ENCODE data around the gene CHPF.

Gene CHPF

DNA sequence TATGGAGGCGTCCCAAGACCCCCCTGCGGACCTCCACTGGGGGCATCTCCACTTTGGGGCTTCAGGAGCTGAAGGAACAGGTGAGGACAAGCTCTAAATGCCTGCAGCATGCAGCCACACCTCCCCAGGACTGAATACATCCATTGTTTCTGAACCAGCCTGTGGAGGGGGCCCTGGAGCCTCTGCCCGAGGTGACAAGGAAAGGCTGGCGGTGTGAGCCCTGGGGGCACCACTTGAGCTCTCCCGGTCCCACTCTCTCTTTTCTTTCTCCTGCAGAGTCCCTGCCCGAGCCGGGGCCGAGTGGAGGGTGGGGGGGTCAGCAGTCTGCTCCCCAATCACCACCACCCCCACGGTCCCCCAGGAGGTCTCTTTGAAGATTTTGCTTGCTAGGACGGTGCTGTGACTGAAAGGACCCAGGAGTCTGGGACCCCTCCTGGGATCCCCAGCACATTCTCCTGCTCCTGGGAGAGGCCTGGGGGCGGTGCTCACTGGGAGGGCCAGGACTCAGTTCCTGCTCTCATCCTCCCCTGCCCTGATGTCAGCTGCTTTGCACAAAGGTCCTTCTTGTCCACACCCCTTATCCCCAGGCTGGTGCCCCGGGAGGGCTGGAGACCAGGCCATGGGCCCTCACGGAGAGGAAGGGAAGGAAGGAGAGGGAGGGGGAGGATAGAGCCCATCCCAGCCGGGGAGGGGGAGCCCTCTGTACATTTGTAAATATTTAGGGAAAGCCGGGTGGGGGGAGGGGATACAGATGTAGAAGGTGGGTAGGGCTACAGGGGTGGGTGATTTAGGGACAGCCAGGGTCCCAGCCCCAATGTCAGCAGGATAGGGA is 5.7 kb downstream of the CHPF start:
- no peak for DNase-seq (ENCODE audit: extremely low spot score, insufficient read length, low read depth)
- no peak for FAIRE-seq

GRCh38 chr2:219536967-219537366 is 6.6 kb downstream of the CHPF start:
- DNase-seq (ENCODE audit: extremely low spot score, insufficient read length, low read depth) (no peak), FAIRE-seq (no peak)

DNA sequence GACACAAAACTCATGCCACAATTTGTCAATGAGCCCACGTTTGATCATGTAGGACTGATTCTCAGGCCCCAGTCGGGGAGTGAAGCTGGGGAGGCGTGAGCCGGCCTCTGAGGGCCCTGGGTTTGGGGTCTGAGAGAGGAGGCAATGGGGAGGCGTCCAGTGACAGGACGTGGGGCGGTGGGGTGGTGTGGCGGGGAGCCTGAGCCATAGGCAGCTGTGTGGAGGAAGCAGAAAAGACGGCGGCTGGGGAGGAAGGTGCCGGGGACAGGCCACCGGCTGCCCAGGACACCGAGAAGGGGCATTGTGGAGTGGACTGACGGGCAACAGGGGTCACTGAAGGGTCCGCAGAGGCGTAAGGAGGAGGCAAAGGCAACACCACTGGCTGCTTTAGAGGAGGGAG is 7.2 kb downstream of the CHPF start:
- no peak for FAIRE-seq
- no peak for DNase-seq (ENCODE audit: extremely low spot score, insufficient read length, low read depth)

DNA sequence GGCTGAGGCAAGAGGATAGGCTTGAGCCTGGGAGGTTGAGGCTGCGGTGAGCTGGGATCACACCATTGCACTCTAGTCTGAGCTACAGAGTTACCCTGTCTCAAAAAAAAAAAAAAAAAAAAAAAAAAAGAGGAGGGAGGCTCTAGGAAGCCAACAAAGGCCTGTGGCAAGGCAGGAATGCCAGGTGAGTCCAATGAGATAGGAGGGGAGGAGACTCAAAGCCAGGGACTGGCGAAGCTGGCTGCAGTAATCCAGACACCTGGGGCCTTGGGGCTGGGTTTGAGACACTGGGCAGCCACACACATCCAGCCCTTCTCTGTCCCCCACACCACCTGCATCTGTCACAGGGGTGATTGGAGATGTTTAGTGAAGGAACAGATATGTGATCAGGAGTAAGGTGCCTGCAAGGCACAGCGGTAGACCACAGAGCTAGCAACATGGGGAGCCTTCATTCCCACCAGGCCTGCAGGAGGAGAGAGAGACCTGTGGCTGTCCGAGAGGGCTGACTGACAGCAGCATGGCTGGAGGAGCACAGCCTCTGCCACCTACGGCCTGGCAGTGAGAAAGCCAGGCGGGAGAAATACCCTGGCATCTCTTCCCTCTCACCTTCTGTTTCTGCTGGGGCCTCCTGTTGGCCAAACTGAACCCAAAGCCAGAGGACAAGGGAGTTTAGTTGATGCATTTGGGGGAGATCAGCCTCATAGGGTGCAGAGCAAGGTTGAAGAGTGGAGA is 9.5 kb downstream of the CHPF start:
- no peak for FAIRE-seq
- no peak for DNase-seq (ENCODE audit: extremely low spot score, insufficient read length, low read depth)

DNA sequence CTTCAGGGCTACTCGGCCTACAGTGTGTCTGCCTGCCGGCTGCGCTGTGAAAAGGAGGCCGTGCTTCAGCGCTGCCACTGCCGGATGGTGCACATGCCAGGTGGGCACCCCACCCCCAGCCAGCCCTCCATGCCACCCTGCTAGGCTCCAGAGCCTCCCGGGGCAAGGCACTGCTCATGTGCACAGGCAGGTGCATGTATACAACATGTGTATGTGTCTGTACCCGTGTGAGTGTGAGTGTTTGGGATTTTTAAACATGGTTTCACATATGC is 11.3 kb downstream of the CHPF start:
- FAIRE-seq: no peak

DNA sequence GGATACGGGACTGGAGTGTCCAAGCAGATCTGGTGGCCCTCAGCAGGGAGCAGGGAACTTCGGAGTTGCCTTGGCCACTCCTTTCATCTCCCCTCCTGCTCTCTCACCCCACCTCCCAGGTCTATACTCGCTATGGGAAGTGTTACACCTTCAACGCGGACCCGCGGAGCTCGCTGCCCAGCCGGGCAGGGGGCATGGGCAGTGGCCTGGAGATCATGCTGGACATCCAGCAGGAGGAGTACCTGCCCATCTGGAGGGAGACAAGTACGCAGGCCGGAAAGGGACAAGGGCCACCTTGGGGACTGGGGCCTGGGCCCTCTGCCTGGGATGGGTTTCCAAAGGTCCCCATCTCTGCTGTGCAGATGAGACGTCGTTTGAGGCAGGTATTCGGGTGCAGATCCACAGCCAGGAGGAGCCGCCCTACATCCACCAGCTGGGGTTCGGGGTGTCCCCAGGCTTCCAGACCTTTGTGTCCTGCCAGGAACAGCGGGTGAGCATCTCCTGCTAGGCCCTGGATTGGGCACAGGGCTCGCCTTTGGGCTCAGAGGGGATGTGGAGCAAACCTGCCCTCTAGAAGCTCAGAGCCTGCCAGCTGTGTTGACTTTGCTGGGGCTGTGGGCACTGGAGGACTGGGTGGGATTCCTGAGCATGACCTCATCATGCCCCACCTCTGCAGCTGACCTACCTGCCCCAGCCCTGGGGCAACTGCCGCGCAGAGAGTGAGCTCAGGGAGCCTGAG is 11.8 kb downstream of the CHPF start:
- no peak for DNase-seq (ENCODE audit: extremely low spot score, insufficient read length, low read depth)

More for the DNA sequence above, 11.3 kb downstream of the CHPF start:
- DNase-seq (ENCODE audit: extremely low spot score, insufficient read length, low read depth): no peak

DNA sequence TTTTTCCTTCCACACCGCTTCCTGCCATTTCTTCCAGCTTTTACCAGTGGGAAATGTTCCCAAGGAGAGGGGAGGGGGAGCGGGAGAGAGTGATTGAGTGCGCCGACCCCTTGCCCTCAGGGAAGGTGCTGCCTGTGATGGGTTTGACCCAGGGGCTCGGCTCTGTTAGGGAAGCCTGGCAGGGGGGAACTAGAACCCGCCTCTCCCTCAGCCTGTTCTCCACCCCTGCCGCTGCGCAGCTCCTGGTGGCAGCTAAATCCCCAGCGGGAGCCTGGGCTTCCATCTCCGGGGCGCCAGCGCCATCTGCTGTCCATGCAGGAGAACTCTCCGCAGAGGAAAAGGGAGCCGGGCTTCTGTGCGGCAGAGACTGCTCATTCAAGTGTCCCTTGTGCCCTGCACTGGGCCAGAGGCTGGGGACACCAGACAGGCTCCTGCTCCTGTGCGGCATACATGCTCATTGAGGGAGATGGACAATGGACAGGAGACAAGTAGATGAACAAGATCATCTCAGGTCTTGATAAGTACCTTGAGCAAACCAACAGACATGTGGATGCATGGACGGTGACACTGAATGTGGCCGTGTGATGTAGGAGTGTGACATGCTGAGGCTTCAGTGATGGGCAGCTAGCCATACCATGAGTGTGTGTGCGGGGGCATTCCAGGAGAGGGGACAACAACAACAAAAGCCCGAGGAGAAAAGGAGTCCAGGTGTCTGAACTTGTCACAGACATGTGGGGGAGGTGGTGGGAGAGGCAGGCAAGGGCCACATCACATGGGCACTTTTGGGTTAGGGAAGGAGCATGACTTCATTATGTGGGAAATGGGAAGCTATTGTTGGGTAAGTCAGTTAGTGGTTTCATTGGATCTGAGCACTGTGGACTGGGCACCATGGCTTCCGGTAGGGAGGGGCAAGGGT is 13.3 kb downstream of the CHPF start:
- peak; percentile 84 for DNase-seq (ENCODE audit: extremely low spot score, insufficient read length, low read depth)
- FAIRE-seq: peak; percentile 78

More for the DNA sequence above, 11.8 kb downstream of the CHPF start:
- FAIRE-seq: no peak

GRCh38 chr2:219527472-219527871 is 16.1 kb downstream of the CHPF start:
- DNase-seq (ENCODE audit: extremely low spot score, insufficient read length, low read depth): no peak
- FAIRE-seq: no peak

- DNase-seq (ENCODE audit: extremely low spot score, insufficient read length, low read depth) (no peak), FAIRE-seq (no peak)
Measured at GRCh38 chr2:219527076-219527394, 16.6 kb downstream of the CHPF start.

GRCh38 chr2:219526320-219527075 is 17.1 kb downstream of the CHPF start:
- DNase-seq (ENCODE audit: extremely low spot score, insufficient read length, low read depth): no peak
- no peak for FAIRE-seq

DNA sequence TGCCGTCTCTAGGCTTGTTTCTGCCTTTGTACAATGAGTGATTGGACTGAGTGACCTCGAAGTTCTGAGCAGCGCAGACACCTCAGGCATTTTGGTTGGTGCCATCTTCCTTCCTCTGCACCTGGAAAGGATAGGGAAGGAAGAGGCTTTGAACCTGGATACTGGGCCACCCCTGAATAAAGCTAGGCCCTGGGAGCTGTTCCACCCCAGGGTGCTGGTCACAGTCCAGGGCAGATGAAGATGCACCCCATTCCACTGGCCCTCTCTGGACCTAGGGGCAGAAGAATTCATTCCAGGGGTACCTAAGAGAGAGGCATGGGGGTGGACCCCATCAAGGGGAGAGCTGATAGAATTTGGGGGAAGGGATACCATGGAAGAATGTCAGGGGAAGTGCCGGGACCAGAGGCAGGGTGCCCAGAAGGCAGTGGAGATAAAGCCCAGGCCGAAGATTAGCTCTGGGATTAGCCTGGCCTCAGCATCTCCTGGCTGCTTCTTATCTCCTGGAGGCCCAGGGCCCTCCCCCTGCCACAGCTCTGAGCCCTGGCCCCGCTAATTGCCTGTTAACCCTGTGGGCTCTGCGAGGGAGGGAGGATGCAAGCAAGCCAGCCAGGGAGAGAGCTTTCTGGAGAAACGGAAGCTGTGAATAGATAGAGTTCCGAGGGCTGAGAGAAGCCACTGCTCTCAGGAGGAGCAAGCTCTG is 17.9 kb downstream of the CHPF start:
- DNase-seq (ENCODE audit: extremely low spot score, insufficient read length, low read depth) (no peak), FAIRE-seq (no peak)

GRCh38 chr2:219524817-219525216 is 18.8 kb downstream of the CHPF start:
- DNase-seq (ENCODE audit: extremely low spot score, insufficient read length, low read depth) (no peak), FAIRE-seq (no peak)

- no peak for FAIRE-seq
- no peak for DNase-seq (ENCODE audit: extremely low spot score, insufficient read length, low read depth)
Measured at GRCh38 chr2:219523031-219523671, 20.5 kb downstream of the CHPF start.

GRCh38 chr2:219522111-219523030 is 21.2 kb downstream of the CHPF start:
- FAIRE-seq (no peak), DNase-seq (ENCODE audit: extremely low spot score, insufficient read length, low read depth) (no peak)

DNA sequence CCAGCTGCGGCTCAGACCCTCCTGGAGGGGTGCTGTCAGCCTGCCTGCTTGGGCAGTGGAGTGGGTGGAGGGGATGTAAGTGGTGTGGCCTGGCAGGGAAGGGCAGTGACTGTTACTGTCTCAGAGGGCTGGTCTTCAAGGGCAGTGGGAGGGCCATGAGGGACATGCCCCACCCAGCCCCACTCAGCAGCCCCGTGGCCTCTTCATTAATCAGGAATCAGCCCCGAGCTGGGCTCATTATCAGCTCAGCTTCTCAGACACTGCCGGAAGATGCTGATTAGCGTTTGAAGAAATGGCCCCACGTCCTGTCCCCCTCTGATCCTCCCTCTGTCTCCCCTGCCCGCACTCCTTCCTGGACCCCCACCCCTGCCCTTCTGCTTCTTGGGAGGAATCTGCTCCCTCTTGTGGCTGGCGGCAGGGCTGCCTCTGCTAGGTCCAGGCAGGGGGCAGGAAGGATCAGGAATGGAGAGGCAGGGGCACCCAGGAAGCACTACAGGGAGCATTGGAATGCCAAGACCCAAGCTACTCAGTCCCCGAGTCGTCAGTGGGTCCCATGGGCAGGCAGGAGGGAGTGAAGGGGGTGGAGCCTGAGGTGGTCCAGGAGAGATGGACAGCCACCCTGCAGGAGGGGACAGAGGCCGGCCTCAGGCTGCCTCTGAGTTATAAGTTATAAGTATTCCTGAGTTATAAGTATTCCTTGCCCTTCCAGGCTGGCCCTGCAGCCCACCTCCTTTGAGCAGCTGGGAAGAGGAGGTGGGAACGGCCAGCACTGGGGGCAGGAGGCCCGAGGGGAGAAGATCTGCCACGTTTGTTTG is 22.3 kb downstream of the CHPF start:
- FAIRE-seq (no peak), DNase-seq (ENCODE audit: extremely low spot score, insufficient read length, low read depth) (no peak)

GRCh38 chr2:219520079-219520478 is 23.5 kb downstream of the CHPF start:
- FAIRE-seq (no peak), DNase-seq (ENCODE audit: extremely low spot score, insufficient read length, low read depth) (no peak)

GRCh38 chr2:219519526-219519916 is 24.1 kb downstream of the CHPF start:
- no peak for DNase-seq (ENCODE audit: extremely low spot score, insufficient read length, low read depth)
- no peak for FAIRE-seq

All from GM18507 (cell line).